ENCODE measurements around the gene GDPD2.
A peak's percentile ranks its signal among the peaks of the same experiment; 100 is the strongest.

Gene GDPD2

GRCh38 chrX:70432936-70433847, 10.1 kb downstream of the GDPD2 start:
- TF ChIP-seq EP300 (IDR thresholded peaks at IDR 0.05; ENCODE audit: borderline replicate concordance) (no peak), TEAD4 (IDR thresholded peaks at IDR 0.05) (no peak), FOXM1 (IDR thresholded peaks at IDR 0.05; ENCODE audit: borderline replicate concordance, low read depth) (no peak), TAF1 (IDR thresholded peaks at IDR 0.05; ENCODE audit: low read depth) (no peak)

DNA sequence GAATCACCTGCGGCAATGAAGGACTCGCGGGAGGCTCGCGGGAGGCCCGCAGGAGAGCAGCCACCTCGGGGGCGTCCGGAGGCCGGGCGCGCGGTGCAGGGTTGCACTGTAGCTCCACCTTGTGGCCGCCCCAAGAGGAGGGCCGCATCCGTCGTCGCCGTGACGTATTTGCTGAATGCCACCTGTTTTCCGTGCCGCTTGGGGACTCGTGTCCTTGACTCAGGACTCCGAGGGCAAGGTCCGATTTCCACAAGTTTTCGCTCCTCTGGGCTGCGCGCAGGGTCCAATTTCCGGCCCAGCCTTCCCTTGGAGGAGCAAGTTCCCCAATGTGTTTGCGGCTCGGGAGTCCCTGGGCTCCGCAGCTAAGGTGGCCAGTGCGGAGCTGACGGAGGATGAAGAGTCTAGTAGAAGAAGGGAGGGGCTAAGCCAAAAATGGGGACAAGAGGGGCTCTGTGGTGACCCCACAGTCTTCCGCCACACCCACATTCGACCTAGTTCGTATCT, 10.8 kb downstream of the GDPD2 start:
- no peak for TF ChIP-seq CREB1 (IDR thresholded peaks at IDR 0.05; ENCODE audit: low read depth)
- no peak for TF ChIP-seq ZBTB7A (IDR thresholded peaks at IDR 0.05; ENCODE audit: low read depth)
- no peak for TF ChIP-seq YY1 (IDR thresholded peaks at IDR 0.05; ENCODE audit: low read depth)
- no peak for TF ChIP-seq TCF12 (IDR thresholded peaks at IDR 0.05; ENCODE audit: low read depth)
- TF ChIP-seq RAD21 (IDR thresholded peaks at IDR 0.05; ENCODE audit: low read depth), result peak; percentile 34; the same call in 1 of the 2 replicates
- peak; percentile 82 for TF ChIP-seq MAX (IDR thresholded peaks at IDR 0.05)
- TF ChIP-seq TAF1 (IDR thresholded peaks at IDR 0.05; ENCODE audit: low read depth), result no peak

GRCh38 chrX:70434352-70434866, 11.3 kb downstream of the GDPD2 start:
- TF ChIP-seq YY1 (IDR thresholded peaks at IDR 0.05; ENCODE audit: low read depth), result no peak
- TF ChIP-seq MAX (IDR thresholded peaks at IDR 0.05), result peak; percentile 44; the same call in 1 of the 2 replicates
- TF ChIP-seq EGR1 (IDR thresholded peaks at IDR 0.05), result peak; percentile 33; the same call in 1 of the 2 replicates
- TF ChIP-seq TCF12 (IDR thresholded peaks at IDR 0.05; ENCODE audit: low read depth), result 0 out of 2 replicates have a peak, but pooled peaks have one; percentile 7

DNA sequence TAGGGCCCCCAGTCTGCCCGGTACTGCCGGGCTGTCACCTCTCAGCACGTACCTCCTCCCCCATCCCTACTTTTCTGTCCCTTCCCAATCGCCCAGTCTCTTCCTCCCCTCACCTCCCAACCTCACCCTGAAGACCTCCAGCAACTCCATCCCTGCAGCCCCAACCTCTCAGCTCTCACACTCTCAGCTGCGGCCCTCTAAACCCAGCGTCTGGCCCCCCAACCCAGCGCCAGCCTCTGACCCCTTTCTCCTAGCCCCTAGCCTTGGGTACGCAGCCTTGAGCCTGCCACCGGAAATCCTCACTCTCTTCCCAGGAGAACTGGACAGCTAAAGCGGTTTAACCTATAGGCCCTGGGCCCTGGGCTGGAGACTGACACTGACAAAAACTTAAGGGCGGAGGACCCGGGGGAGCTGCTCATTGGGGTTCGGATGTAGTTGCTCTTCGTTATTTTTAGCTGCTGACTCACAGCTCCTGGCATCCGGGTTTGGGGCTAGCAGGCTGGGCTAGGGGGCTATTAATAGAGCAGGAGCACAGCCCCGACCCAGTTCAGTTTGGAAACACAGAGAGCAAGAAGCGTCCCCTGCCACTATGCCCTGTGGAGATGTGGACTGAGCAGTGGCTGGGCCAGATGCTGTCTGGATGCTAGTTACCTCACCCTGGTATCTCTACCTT, 11.9 kb downstream of the GDPD2 start:
- TF ChIP-seq FOXM1 (IDR thresholded peaks at IDR 0.05; ENCODE audit: borderline replicate concordance, low read depth), result no peak
- no peak for TF ChIP-seq CREB1 (IDR thresholded peaks at IDR 0.05; ENCODE audit: low read depth)
- TF ChIP-seq MAX (IDR thresholded peaks at IDR 0.05), result no peak
- no peak for TF ChIP-seq REST (IDR thresholded peaks at IDR 0.05; ENCODE audit: low read depth)
- no peak for TF ChIP-seq TAF1 (IDR thresholded peaks at IDR 0.05; ENCODE audit: low read depth)
- no peak for TF ChIP-seq CEBPB (IDR thresholded peaks at IDR 0.05)
- no peak for TF ChIP-seq ZBTB7A (IDR thresholded peaks at IDR 0.05; ENCODE audit: low read depth)
- TF ChIP-seq EP300 (IDR thresholded peaks at IDR 0.05; ENCODE audit: borderline replicate concordance), result no peak
- no peak for TF ChIP-seq YY1 (IDR thresholded peaks at IDR 0.05; ENCODE audit: low read depth)
- TF ChIP-seq USF1 (IDR thresholded peaks at IDR 0.05), result no peak
- no peak for TF ChIP-seq EGR1 (IDR thresholded peaks at IDR 0.05)

DNA sequence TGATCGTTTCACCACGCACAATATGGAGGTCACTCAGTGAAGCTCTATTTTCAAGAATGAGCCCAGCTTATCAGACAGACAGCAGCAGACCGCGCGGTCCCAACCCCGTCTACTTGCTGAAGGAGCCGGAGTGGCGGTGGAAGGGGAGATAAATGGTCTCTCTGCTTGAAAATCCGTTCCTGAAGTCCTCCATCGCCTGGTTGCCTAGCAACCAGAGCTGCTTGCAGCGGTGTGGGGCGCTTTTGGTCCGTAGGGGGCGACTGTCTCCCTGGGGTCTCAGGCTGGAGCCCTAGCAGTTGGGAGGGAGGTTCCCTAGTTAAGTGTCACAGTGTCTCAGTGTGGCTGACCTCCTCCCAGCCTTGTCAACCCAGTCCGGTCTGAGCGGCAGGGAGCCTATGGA, 13.2 kb downstream of the GDPD2 start:
- TF ChIP-seq YY1 (IDR thresholded peaks at IDR 0.05; ENCODE audit: low read depth), result no peak
- TF ChIP-seq EP300 (IDR thresholded peaks at IDR 0.05; ENCODE audit: borderline replicate concordance), result no peak
- TF ChIP-seq FOXM1 (IDR thresholded peaks at IDR 0.05; ENCODE audit: borderline replicate concordance, low read depth), result no peak
- no peak for TF ChIP-seq USF1 (IDR thresholded peaks at IDR 0.05)
- TF ChIP-seq MAX (IDR thresholded peaks at IDR 0.05), result no peak
- no peak for TF ChIP-seq ZBTB7A (IDR thresholded peaks at IDR 0.05; ENCODE audit: low read depth)
- no peak for TF ChIP-seq NFIC (IDR thresholded peaks at IDR 0.05)

GRCh38 chrX:70437011-70437410, 13.9 kb downstream of the GDPD2 start:
- TF ChIP-seq TEAD4 (IDR thresholded peaks at IDR 0.05) (no peak), CREB1 (IDR thresholded peaks at IDR 0.05; ENCODE audit: low read depth) (no peak), MAX (IDR thresholded peaks at IDR 0.05) (no peak), REST (IDR thresholded peaks at IDR 0.05; ENCODE audit: low read depth) (no peak), TCF12 (IDR thresholded peaks at IDR 0.05; ENCODE audit: low read depth) (no peak), EGR1 (IDR thresholded peaks at IDR 0.05) (no peak)

All from Ishikawa (cell line).